Measurements from ENCODE around the gene IGSF9.

IGSF9 gene

DNA sequence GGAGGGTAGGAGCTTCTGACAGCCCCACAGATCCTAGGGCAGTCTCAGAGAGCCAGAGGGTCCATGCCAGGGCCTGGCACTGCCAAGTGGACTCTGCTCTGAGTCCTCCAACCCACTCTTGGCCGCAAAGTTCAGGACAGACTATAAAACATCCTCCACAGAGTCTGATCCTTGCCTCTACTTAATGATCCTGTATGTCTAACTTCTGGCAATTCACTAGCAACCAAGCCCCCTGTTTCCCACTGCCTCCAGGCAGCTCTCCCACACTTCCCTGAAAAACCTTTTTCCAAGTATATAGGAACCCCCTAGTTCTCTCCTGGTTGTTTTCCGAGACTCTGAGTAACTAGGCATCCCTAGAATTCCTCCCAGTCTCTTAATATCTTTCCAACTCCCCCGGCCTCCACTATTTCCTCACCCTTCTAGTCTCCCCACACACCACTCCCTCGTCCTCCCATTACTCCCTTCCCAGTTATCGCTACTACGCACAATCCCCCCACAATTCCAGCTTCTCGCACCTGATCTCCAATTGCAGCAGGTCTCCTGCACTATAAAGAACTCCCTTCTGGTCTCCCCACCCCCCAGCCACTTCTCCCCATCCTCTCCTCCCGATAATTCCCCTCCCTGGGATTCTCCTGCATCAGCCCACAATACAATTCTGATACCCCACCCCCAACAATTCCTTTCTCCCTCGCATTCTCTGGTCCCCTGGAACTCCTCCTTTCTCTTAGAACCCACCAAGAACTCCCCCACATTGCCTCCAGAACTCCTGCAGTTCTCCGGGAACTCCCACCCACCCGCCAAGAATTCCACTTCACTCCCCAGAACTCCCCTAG, 574 bp downstream of the IGSF9 start:
- no peak for DNase-seq (ENCODE audit: low read depth in 3 of 3)

- DNase-seq (ENCODE audit: low read depth in 3 of 3) = no peak
Observed at GRCh38 chr1:159943908-159944622, 1.3 kb downstream of the IGSF9 start.

DNA sequence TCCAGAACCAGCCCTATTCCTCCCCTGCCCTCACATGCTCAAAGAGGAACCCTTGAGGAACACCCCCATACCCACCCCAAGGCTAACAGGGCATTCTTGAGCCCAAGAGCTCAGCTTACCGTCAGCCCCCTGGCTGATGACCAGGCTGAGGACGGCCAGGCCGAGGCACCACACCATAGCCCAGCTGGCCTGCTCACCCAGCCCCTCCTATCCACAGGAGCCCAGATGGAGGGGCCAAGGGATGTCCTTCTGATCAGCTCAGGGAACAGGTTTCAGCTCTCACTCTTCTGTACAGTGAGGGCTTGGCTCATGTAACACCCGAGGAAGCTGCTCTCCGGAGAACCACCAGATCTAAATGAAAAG, 2.2 kb downstream of the IGSF9 start:
- DNase-seq (ENCODE audit: low read depth in 3 of 3) = no peak

GRCh38 chr1:159942632-159943277, 2.7 kb downstream of the IGSF9 start:
- no peak for DNase-seq (ENCODE audit: low read depth in 3 of 3)

DNA sequence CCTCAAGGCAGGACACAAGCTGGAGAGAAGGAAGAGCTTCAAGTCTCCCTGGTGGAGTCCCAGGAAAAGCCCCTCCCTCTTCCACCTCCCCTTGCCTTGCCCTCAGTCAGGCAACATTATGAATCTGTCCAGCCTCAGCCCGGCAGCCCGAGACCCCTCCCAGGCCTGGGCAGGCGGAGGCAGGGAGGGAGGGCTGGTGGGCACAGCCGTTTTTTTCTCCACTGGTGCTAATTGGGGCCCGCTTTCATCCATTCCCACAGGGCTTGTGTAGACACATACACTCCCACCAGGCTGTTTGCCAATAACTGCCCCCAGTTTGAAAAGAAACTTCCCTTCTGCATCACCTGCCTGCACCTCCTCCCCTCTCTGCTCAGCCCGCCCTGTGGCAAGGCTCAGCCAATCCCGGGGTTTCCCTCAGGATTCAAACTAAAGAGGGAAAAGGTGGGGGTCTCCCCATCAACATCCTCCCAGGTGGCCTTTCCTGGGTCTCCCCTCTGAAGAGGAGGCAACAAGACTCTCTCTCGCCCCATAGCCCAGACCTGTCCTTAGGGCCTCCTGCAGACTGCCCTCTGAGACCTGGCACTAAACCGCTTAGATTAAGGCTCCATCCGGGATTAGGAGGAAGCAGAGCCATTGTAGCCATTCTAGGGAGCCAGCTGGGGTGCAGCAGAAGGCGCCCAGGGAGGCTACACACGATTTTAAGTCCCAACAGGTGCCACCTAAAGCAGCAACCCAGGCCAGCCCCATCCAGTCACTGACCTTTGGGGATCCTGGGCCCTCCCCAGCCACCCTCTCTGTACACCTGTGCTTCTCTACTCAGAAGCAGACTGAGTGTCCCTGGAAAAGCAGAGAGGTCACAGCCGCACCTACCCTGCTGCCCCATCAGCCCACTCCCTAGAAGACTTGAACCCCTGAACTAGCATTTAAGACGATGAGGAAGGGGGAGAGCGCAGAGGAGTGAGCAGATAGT, 3.5 kb downstream of the IGSF9 start:
- DNase-seq (ENCODE audit: low read depth in 3 of 3) = no peak

- DNase-seq (ENCODE audit: low read depth in 3 of 3) = no peak
Observed at GRCh38 chr1:159941141-159941540, 4.3 kb downstream of the IGSF9 start.

GRCh38 chr1:159940006-159940620, 5.3 kb downstream of the IGSF9 start:
- DNase-seq (ENCODE audit: low read depth in 3 of 3) = no peak

DNA sequence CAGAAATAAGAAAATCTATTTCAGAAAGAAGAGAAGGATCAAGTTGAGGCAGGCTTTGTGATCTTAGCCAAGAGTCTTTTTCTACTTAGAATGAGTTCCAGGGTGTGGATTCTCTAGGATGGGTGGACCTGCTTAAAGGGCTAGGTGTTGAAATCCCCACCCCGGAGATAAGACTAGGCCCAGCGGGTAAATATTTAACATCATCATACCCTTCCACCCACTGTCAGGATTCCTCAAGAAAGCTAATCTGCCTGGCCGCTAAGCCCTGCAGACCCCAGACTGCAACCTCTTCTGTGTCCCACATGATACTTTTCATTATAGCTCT, 5.8 kb downstream of the IGSF9 start:
- no peak for DNase-seq (ENCODE audit: low read depth in 3 of 3)

DNA sequence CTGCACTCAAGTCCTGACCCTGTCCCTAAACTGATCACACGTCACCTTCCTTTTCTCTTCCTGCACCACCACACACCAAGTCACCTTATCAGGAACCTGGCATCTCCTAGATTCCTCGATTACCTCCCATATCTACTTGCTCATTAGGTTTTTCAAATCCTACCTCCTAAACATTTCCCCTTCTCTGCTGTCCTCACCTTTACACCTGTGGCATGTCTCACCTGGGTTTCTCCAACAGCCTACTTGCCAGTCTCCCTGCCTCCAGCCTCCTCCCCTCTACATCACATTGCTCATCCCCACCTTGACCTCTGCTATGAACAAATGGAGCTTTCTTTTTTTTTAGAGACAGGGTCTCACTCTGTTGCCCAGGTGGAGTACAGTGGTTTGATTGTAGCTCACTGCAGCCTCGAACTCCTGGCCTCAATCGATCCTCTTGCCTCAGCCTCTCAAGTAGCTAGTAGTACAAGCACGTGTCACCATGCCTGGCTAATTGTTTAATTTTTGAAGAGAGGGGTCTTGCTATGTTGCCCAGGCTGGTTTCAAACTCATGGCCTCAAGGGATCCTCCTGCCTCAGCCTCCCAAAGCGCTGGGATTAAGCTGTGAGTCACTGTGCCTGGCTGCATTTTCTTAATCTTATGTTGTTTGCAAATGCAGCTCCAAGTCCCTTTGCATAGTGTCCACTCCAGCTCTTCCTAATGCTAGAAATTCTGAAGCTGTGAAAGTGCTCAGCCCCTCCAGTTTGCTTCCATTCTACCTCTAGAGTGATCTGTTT, 6.3 kb downstream of the IGSF9 start:
- DNase-seq (ENCODE audit: low read depth in 3 of 3) = no peak

DNA sequence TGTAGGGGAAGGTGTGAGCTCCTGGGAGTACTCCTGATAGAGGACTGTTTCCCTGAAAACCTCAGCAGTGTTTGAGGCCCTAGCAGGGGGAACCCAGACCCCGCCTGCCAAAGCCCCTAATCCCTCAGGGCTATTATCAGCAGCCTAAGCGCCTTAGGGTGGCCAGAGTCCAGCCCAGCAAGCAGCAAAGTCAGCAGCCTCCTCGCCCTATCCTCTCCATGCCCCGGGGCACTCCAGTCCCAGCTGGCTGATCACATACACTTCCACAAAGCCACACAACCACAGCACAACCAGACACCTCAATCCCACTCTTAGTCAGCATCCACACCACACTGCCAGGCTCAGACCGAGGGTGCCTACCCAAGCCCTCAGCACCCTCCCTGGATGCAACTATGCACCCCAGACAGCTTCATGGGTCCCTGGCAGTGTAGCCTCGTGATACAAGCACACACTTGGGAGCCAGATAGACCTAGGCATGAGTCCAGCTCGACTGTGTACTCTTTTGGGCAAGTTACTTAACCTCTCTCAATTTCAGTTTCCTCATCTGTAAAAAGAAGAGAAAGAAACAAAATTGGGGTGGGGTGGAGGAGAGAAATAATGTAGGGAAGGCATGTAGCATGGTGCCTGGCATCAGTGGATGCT, 7.1 kb downstream of the IGSF9 start:
- DNase-seq (ENCODE audit: low read depth in 3 of 3) = no peak

DNA sequence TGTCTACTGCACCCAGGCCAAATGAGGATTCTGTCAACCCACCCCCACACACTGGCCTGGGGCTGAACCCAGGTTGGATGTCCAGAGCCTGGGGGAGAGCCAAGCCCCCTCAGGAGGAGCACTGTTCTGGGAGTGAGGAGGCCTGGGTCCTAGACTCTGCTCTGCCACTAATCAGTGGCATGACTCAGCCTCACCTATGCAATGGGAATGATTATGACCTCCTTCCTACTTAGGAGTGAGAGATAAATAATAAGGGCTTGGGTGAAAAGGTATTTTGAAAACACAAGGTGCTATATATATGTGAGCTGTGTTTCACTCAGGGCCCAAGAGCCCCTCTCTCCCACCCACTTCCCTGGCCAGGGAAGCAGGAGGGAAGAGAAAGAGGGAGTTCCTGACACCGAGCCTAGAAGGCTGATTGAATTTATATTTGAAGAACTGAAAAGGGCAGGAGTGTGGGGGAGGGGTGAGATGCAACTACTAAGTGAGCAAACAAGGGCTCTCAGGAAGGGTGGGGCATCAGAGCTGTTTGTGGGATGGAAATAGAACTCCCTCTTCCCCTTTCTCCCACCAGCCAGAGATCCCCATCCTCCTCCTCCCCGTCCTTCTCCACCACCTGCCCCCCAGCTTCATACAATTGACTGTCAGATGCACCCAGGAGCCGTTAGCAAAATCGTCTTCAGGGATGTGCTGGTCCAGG, 8.2 kb downstream of the IGSF9 start:
- no peak for DNase-seq (ENCODE audit: low read depth in 3 of 3)

- DNase-seq (ENCODE audit: low read depth in 3 of 3) = peak; percentile 69 to 79 (median 72)
Observed at GRCh38 chr1:159936273-159936904, 9.0 kb downstream of the IGSF9 start.

DNA sequence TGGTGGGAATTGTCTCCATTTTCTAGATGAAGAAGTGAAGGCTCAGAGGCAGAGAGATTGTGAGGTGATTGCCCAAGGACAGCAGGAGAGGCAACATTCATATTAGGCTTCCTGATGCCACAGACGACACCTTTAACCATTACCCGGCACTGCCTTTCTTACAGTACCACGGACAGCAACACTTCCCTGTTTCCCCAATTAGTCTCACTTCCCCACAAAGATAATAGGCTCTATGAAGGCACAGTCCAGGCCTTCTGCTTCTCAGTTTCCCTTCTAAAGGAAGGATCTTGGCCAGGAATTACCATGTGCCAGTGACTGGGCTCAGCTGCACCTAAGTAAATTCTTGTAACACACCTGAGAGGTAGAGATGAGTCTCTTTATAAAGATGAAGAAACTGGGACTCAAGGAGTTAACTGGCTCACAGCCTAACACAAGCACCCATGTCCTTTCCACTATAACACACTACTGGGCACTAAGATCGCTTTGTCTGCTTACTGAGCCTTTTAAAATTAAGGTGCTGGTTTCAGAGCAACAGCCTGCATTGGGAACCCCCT, 9.6 kb downstream of the IGSF9 start:
- no peak for DNase-seq (ENCODE audit: low read depth in 3 of 3)

DNA sequence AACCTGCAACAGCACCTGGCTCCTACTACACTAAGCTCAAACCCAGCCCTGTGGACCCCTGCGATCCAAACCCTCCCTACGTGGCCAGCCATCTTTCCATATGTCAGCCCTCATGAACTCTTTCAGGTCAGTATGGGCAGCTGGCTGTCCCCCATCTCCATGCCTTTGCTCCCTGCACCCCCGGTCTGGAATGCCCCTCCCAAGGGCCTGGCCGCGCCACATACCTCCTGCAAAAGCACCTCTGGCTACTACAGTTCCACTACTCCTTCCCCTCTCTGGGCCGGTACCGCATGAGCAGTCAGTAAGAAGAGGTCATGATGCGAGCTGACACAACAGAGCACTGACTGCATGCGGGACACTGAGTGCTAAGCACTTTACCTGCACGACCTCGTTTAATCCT, 10.1 kb downstream of the IGSF9 start:
- no peak for DNase-seq (ENCODE audit: low read depth in 3 of 3)

DNA sequence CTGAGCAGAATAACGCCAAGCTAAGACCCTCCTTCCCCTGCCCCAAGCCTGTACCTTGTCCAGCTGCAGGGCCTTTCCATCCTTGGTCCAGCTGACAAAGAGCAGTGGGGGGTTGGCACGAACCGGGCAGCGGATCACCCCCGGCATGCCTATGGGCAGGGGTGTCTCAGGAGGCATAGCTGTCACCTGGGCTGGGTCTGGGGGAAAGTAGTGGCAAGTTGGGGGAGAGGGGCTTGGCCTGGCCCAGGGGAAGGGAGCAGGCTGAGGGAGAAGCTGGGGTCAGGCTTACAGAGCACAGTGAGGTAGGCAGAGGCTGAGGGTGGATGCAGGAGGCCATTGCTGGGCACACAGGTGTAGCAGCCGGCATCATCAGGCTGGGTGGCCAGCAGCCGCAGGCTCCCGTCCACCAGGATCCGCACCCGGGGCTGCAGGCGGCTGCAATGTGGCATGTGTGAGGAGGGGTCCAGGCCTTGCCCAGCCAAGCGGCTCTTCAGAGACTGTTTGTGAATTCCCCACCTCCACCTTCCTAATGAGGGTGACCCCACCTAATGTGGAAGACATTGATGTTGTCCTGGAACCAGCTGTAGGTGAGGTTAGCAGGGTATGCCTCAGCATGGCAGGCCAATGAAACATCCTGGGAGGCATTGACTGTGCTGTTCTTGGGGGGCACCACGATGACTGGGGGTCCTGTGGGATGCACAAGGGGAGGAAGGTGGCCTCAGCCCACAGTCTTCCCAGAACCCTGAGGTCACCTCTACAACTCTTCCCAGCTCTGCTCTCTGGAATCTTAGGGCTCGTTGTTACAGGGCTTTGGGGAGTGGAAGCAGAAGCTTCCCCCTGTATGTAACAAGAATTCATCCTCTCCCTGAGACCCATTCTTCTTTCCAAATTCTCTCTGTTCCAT, 11.0 kb downstream of the IGSF9 start:
- DNase-seq (ENCODE audit: low read depth in 3 of 3) = no peak

DNA sequence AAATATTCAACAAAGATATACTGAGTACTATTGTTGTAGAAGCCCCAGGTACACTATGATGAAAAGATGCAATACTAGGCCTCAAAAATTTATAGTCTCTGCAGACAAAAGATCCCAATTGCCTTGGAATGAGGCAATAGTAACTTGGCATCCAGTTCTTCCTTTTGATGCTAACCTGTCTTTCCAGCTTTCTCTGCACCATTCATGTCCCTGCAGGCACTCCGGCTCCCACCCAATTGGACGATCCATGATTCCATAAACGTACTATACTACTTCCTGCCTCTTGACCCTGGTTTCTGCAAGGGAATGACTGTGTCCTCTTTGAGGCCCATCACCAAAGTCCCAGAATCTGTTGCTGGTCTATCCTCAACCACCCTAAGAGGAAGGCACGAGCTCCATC, 12.1 kb downstream of the IGSF9 start:
- DNase-seq (ENCODE audit: low read depth in 3 of 3) = no peak
